ENCODE results near the gene SH3RF3.

The SH3RF3 gene

GRCh38 chr2:109454765-109455394 is 325.9 kb downstream of the SH3RF3 start:
- no peak overlapping the region for H3K4me3 ChIP-seq (ENCODE audit: low read depth, low read length)
- DNase-seq (ENCODE audit: low read depth) = no peak
- TF ChIP-seq CTCF (IDR thresholded peaks at IDR 0.05; ENCODE audit: low read depth, low read length, missing control alignments) = no peak

GRCh38 chr2:109455731-109456691 is 327.0 kb downstream of the SH3RF3 start:
- DNase-seq (ENCODE audit: low read depth) = no peak
- TF ChIP-seq CTCF (IDR thresholded peaks at IDR 0.05; ENCODE audit: low read depth, low read length, missing control alignments) = no peak
- no peak overlapping the region for H3K4me3 ChIP-seq (ENCODE audit: low read depth, low read length)

- DNase-seq (ENCODE audit: low read depth) = no peak
- TF ChIP-seq CTCF (IDR thresholded peaks at IDR 0.05; ENCODE audit: low read depth, low read length, missing control alignments) = no peak
- H3K4me3 ChIP-seq (ENCODE audit: low read depth, low read length) = no peak overlapping the region
Measured at GRCh38 chr2:109456776-109457175, 327.8 kb downstream of the SH3RF3 start.

GRCh38 chr2:109457366-109457765 is 328.4 kb downstream of the SH3RF3 start:
- TF ChIP-seq CTCF (IDR thresholded peaks at IDR 0.05; ENCODE audit: low read depth, low read length, missing control alignments) = no peak
- no peak overlapping the region for H3K4me3 ChIP-seq (ENCODE audit: low read depth, low read length)
- DNase-seq (ENCODE audit: low read depth) = no peak

- TF ChIP-seq CTCF (IDR thresholded peaks at IDR 0.05; ENCODE audit: low read depth, low read length, missing control alignments) = no peak
- no peak for DNase-seq (ENCODE audit: low read depth)
- no peak overlapping the region for H3K4me3 ChIP-seq (ENCODE audit: low read depth, low read length)
Measured at GRCh38 chr2:109457794-109458193, 328.8 kb downstream of the SH3RF3 start.

- DNase-seq (ENCODE audit: low read depth) = no peak
- H3K4me3 ChIP-seq (ENCODE audit: low read depth, low read length) = no peak overlapping the region
- no peak for TF ChIP-seq CTCF (IDR thresholded peaks at IDR 0.05; ENCODE audit: low read depth, low read length, missing control alignments)
Measured at GRCh38 chr2:109458512-109458911, 329.5 kb downstream of the SH3RF3 start.
